Stimulated activated CD8-positive, alpha-beta memory T cell treated with anti-CD3 and anti-CD28 coated beads, Interleukin-2, amount 100 ng/mL, for 1 hour (primary cell): ENCODE measurements around the gene CNKSR1.
"Not testable (repeated sequence)": the region's sequence is repeated elsewhere in the genome, so short reads cannot be mapped to it uniquely, and the experiment has no call there.

Source experiments
- DNase-seq, 2 donors: peaks; one replicate each; pipeline ENCODE4 v3.0.0-alpha.2; 2020; ENCODE audit warnings: low read depth in 2 of 2

The CNKSR1 gene

DNA sequence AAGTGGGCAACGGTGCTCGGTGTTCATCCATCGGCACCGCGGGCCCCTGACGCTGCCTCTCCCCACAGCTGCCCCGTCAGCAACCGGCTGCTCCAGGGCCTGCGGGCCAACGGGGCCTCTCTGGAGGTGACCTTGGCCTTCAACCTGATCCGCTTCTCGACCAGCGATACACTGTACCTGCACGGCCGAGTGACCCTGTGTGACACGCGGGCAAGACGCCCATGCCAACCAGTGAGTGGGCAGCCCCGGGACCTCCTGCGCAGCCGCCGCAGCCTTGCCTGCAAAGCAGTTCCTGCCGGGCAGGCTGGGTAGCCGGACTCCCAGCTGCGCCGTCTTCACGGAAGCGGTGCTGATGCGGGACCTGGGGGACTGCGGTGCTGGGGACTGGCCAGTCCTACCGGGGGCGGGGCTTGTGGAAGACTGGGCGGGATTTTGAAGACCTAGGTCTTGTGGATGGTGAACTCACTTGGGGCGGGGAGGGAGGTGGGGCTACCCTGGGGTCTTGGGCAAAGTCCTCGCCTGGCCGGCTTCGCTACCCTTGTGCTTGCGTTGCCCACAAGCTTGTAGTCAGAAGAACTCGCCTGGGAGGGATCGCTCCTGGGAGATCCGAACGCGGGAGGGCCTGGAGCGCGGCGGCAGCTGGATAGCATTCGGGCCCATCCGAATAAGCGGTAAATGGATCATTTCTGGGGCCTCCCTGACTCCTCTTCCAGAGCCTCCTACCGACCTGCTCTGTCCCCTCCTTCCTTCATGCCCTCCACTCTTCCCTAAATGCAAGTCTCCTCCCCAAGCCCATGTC lies 47.9 kb downstream of the CNKSR1 start:
- DNase-seq: no peak

DNA sequence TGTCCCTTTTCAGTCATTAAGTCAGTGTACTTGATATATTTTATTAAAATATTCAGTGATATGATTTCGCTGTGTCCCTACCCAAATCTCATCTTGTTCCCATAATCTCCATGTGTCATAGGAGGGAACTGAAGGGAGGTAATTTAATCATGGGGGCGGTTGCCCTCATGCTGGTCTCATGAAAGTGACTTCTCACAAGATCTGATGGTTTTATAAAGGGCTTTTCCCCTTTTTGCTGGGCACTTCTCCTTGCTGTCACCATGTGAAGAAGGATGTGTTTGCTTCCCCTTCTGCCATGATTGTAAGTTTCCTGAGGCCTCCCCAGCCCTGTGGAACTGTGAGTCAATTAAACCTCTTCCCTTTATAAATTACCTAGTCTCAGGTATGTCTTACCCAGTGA lies 53.4 kb downstream of the CNKSR1 start:
- DNase-seq: not testable (repeated sequence)

DNA sequence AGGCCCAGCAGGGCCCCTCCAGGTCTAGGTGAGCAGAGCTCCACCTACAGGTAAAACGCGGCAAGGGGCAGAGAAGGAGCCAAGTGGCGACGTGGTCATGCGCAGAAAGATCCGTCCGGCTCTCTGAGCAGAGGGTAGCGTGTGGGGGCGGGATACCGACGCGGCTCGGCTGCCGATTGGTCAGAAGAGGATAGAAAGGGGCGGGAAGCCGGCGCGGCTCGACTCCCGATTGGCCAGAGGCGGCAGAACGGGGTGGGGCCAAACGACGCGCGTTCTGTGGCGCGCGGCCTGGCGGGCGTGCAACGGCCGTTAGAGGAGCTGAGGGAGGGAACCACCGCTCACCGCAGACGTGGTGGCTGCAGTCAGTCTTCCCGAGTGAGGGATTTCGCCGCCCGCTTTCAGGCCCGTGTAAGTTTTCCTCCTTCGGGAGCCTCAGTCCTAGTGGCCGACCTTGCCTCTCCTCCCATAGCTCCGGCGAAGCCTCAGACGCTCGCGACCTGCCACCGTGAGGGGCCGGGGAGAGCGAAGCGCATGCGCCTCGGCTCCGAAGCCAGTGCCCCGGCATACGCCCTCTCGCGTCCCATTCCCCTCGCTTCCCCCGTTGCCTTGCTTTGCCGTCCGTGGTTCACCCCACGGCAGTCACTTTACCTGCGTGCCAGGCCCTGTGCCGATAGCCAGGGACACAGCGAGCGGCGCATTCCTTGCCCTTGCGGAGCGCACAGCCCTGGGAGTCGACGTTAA lies 56.8 kb downstream of the CNKSR1 start, which contains the start of gene CEP85:
TSS of gene CEP85 (plus strand) at position 298 of the 741 bp plus-strand sequence. CDS start 5,584 bp downstream, outside the sequence.
- DNase-seq: peak; percentile 97 to 98

DNA sequence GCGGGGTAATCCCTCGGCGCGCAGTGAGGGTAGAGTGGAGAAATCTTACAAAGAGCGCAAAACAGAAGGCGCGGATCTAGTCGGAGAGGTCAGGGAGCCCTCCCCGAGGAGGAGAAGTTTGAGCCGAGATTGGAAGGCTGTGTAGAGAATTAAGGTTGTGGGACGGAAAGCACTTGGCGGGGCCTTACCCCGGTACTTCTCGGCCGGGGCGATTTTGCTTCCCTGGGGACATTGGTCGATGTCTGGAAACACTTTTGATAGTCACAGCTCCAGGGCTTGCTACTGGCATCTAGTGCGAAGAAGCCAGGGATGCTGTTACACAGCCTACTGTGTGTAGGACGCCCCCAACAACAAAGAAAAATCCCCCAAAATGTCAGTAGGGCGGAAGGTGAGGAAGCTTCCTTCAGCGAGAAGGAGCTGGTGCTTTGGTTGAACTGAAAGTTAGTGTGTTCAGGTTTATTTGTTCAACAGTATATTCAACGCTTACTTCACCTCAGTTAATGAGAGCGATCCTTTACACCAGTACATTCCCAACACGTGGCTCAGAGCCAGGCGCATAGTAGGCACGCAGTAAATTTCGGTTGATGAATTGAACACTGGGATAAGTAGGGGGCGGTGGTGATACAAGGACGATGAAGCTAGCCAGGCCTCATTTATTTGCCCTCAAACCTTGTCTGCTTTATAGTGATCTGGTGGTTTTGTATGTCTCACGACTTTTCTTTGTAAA lies 57.5 kb downstream of the CNKSR1 start:
- DNase-seq: no peak

DNA sequence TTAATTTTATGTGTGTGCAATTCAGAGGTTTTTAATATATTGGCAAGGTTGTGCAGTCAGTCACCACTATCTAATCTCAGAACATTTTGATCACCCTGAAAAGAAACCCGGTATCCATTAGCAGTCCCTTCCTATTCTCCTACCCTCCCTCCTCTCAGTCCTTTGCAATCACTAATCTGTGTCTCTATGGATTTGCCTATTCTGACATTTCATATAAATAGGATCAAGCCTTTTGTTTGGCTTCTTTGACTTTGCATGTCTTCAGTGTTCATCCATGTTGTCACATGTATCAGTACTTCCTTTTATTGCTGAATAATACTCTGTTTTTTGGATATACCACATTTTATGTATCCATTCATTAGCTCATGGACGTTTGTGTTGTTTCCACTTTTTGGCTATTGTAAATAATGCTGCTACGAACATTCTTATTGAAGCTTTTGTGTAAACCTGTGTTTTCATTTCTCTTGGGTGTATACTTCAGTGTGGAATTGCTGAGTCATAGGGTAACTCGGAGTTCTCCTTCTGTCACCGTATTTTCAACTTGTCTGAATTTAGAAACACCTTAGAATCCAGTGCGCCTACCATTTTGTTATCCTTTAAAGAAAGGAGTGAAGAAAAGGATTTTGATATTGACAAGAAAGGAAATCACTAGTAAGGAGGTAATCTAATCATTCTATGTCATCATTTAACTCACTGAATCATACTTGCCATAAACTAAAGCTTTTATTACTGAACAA lies 60.1 kb downstream of the CNKSR1 start:
- no peak for DNase-seq
